H1 (cell line): ENCODE results near the gene GPR12. TPM values are rescaled to one million over a fixed set of nuclear protein-coding genes. Genes with fewer than 3 reads are reported as not detected.

Experiments used
- CHD1 ChIP-seq: IDR thresholded peaks from 2 replicates; pipeline ENCODE4 v1.6.1; 2012; ENCODE audit warnings: low read depth, low read length, improper control_type of control experiment
- CREB1 ChIP-seq: IDR thresholded peaks from 2 replicates; pipeline ENCODE4 v1.6.1; 2012; ENCODE audit warnings: inconsistent platforms
- JUND ChIP-seq: IDR thresholded peaks from 2 replicates; pipeline ENCODE4 v1.6.1; 2011; ENCODE audit warnings: mild to moderate bottlenecking, improper control_type of control experiment, low read length
- KDM4A ChIP-seq: IDR thresholded peaks from one replicate; pipeline ENCODE4 v1.7.1; 2012; ENCODE audit warnings: low read depth, mild to moderate bottlenecking, moderate library complexity, low read length, inconsistent platforms; ENCODE audit not compliant: severe bottlenecking
- PHF8 ChIP-seq: fragments of 200-600 bp; sonication (generic); conservative IDR thresholded peaks from 2 replicates; pipeline ENCODE4 v1.7.1; 2012; ENCODE audit warnings: low read depth, mild to moderate bottlenecking, inconsistent platforms, low read length, moderate library complexity
- SIX5 ChIP-seq: IDR thresholded peaks from 2 replicates; pipeline ENCODE4 v1.6.1; 2011; ENCODE audit warnings: mild to moderate bottlenecking, low read depth, low read length
- TCF12 ChIP-seq: IDR thresholded peaks from 2 replicates; pipeline ENCODE4 v1.6.1; 2011; ENCODE audit warnings: low read depth, mild to moderate bottlenecking, low read length
- polyA plus RNA-seq, 7 experiments: library from polyadenylated mRNA; depleted of rRNA in 3 of 7; stranded (reverse) in 5 of 7; unstranded in 2 of 7; fragments of >200 nt in 5 of 7; fragments of 200-250 nt in 2 of 7; gene quantifications; 1 replicate in 5 of 7; 2 replicates in 1 of 7; 4 replicates in 1 of 7; pipeline versions ENCODE4 v1.2.1 to v1.2.3, GENCODE V29; 2011 to 2013; ENCODE audit warnings: missing spikeins in 2 of 7, mixed read lengths in 2 of 7
- total RNA-seq: library from RNA; stranded (reverse); fragmentation: NEBNext Ultra II Directional; extraction: Animal tissue kit (Norgen Biotek cat#: 25700); gene quantifications from 2 replicates; pipeline ENCODE4 v1.2.1, GENCODE V29; 2021
- TF ChIP-seq, protein P1 (sequence below): fragments of 300-600 bp; sonication (generic); IDR thresholded peaks from 2 replicates; pipeline ENCODE4 v1.7.1; 2012; ENCODE audit warnings: low read length, moderate library complexity, mild to moderate bottlenecking, inconsistent platforms; ENCODE audit not compliant: insufficient replicate concordance

GPR12 gene
- total and polyA plus RNA-seq, 2 of the 8 experiments (the other 6 are each of a cell fraction or from before 2014, with no cell fraction given): 0.15 to 0.27 TPM

- TF ChIP-seq, protein P1, sequence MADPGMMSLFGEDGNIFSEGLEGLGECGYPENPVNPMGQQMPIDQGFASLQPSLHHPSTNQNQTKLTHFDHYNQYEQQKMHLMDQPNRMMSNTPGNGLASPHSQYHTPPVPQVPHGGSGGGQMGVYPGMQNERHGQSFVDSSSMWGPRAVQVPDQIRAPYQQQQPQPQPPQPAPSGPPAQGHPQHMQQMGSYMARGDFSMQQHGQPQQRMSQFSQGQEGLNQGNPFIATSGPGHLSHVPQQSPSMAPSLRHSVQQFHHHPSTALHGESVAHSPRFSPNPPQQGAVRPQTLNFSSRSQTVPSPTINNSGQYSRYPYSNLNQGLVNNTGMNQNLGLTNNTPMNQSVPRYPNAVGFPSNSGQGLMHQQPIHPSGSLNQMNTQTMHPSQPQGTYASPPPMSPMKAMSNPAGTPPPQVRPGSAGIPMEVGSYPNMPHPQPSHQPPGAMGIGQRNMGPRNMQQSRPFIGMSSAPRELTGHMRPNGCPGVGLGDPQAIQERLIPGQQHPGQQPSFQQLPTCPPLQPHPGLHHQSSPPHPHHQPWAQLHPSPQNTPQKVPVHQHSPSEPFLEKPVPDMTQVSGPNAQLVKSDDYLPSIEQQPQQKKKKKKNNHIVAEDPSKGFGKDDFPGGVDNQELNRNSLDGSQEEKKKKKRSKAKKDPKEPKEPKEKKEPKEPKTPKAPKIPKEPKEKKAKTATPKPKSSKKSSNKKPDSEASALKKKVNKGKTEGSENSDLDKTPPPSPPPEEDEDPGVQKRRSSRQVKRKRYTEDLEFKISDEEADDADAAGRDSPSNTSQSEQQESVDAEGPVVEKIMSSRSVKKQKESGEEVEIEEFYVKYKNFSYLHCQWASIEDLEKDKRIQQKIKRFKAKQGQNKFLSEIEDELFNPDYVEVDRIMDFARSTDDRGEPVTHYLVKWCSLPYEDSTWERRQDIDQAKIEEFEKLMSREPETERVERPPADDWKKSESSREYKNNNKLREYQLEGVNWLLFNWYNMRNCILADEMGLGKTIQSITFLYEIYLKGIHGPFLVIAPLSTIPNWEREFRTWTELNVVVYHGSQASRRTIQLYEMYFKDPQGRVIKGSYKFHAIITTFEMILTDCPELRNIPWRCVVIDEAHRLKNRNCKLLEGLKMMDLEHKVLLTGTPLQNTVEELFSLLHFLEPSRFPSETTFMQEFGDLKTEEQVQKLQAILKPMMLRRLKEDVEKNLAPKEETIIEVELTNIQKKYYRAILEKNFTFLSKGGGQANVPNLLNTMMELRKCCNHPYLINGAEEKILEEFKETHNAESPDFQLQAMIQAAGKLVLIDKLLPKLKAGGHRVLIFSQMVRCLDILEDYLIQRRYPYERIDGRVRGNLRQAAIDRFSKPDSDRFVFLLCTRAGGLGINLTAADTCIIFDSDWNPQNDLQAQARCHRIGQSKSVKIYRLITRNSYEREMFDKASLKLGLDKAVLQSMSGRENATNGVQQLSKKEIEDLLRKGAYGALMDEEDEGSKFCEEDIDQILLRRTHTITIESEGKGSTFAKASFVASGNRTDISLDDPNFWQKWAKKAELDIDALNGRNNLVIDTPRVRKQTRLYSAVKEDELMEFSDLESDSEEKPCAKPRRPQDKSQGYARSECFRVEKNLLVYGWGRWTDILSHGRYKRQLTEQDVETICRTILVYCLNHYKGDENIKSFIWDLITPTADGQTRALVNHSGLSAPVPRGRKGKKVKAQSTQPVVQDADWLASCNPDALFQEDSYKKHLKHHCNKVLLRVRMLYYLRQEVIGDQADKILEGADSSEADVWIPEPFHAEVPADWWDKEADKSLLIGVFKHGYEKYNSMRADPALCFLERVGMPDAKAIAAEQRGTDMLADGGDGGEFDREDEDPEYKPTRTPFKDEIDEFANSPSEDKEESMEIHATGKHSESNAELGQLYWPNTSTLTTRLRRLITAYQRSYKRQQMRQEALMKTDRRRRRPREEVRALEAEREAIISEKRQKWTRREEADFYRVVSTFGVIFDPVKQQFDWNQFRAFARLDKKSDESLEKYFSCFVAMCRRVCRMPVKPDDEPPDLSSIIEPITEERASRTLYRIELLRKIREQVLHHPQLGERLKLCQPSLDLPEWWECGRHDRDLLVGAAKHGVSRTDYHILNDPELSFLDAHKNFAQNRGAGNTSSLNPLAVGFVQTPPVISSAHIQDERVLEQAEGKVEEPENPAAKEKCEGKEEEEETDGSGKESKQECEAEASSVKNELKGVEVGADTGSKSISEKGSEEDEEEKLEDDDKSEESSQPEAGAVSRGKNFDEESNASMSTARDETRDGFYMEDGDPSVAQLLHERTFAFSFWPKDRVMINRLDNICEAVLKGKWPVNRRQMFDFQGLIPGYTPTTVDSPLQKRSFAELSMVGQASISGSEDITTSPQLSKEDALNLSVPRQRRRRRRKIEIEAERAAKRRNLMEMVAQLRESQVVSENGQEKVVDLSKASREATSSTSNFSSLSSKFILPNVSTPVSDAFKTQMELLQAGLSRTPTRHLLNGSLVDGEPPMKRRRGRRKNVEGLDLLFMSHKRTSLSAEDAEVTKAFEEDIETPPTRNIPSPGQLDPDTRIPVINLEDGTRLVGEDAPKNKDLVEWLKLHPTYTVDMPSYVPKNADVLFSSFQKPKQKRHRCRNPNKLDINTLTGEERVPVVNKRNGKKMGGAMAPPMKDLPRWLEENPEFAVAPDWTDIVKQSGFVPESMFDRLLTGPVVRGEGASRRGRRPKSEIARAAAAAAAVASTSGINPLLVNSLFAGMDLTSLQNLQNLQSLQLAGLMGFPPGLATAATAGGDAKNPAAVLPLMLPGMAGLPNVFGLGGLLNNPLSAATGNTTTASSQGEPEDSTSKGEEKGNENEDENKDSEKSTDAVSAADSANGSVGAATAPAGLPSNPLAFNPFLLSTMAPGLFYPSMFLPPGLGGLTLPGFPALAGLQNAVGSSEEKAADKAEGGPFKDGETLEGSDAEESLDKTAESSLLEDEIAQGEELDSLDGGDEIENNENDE: no peak
- no peak for TF ChIP-seq TCF12
- no peak for TF ChIP-seq CREB1
- no peak for TF ChIP-seq JUND
- no peak for TF ChIP-seq KDM4A
- no peak for TF ChIP-seq CHD1
- no peak for TF ChIP-seq SIX5
- TF ChIP-seq PHF8: no peak
Measured at GRCh38 chr13:26759249-26759906, 1.2 kb downstream of the GPR12 start (continued).
